H1 (cell line): ENCODE data around the gene PLCB2. TPM values are rescaled to one million over a fixed set of nuclear protein-coding genes. Genes with fewer than 3 reads are reported as not detected.

ENCODE experiments used
- CHD7 ChIP-seq: fragments of 300-600 bp; sonication (generic); IDR thresholded peaks from 2 replicates; pipeline ENCODE4 v1.7.1; 2012; ENCODE audit warnings: low read length, moderate library complexity, mild to moderate bottlenecking, inconsistent platforms; ENCODE audit not compliant: insufficient replicate concordance
- CREB1 ChIP-seq: IDR thresholded peaks from 2 replicates; pipeline ENCODE4 v1.6.1; 2012; ENCODE audit warnings: inconsistent platforms
- CTCF ChIP-seq, 3 experiments: IDR thresholded peaks; 1 replicate in 2 of 3; 2 replicates in 1 of 3; pipeline versions ENCODE4 v1.5.1 to v1.6.1; 2011; ENCODE audit warnings: low read length in 3 of 3, mild to moderate bottlenecking in 3 of 3, inconsistent platforms in 2 of 3, low read depth in 1 of 3, moderate library complexity in 1 of 3; ENCODE audit not compliant: insufficient read depth in 1 of 3; ENCODE audit errors: control extremely low read depth in 1 of 3
- EP300 ChIP-seq, 2 experiments: IDR thresholded peaks; 1 replicate in 1 of 2; 2 replicates in 1 of 2; pipeline ENCODE4 v1.6.1; 2011 to 2012; ENCODE audit warnings: low read depth in 2 of 2, low read length in 2 of 2, mild to moderate bottlenecking in 2 of 2, borderline replicate concordance in 1 of 2, inconsistent platforms in 1 of 2, moderate library complexity in 1 of 2
- EZH2 ChIP-seq: fragments of 200-600 bp; sonication (generic); IDR thresholded peaks from 2 replicates; pipeline ENCODE4 v1.7.1; 2012; ENCODE audit warnings: low read depth, mild to moderate bottlenecking, moderate library complexity, low read length, inconsistent platforms; ENCODE audit not compliant: severe bottlenecking
- FOSL1 ChIP-seq: IDR thresholded peaks from 2 replicates; pipeline ENCODE4 v1.6.1; 2011; ENCODE audit warnings: mild to moderate bottlenecking, low read depth, low read length, moderate library complexity; ENCODE audit not compliant: insufficient read depth
- SUZ12 ChIP-seq: fragments of 200-600 bp; sonication (generic); IDR thresholded peaks from 2 replicates; pipeline ENCODE4 v1.6.1; 2012; ENCODE audit warnings: mild to moderate bottlenecking, inconsistent platforms, low read length, moderate library complexity, mixed read lengths
- polyA plus RNA-seq, 7 experiments: library from polyadenylated mRNA; depleted of rRNA in 3 of 7; stranded (reverse) in 5 of 7; unstranded in 2 of 7; fragments of >200 nt in 5 of 7; fragments of 200-250 nt in 2 of 7; gene quantifications; 1 replicate in 5 of 7; 2 replicates in 1 of 7; 4 replicates in 1 of 7; pipeline versions ENCODE4 v1.2.1 to v1.2.3, GENCODE V29; 2011 to 2013; ENCODE audit warnings: missing spikeins in 2 of 7, mixed read lengths in 2 of 7
- total RNA-seq: library from RNA; stranded (reverse); fragmentation: NEBNext Ultra II Directional; extraction: Animal tissue kit (Norgen Biotek cat#: 25700); gene quantifications from 2 replicates; pipeline ENCODE4 v1.2.1, GENCODE V29; 2021

Gene PLCB2
- total and polyA plus RNA-seq, 2 of the 8 experiments (the other 6 are each of a cell fraction or from before 2014, with no cell fraction given), result 7.2 to 8.4 TPM

- TF ChIP-seq CHD7 (no peak), EP300 (IDR thresholded peaks at IDR 0.05; ENCODE audit: borderline replicate concordance in 1 of 2, low read depth in 2 of 2, low read length in 2 of 2) (no peak), FOSL1 (peak; percentile 86; the same call in 1 of the 2 replicates), CREB1 (peak; percentile 31), SUZ12 (no peak), CTCF (IDR thresholded peaks at IDR 0.05; ENCODE audit: control extremely low read depth in 1 of 3, insufficient read depth in 1 of 3, low read depth in 1 of 3, low read length in 3 of 3) (peak; percentile 93 to 99 (median 97)), EZH2 (no peak)
Observed at GRCh38 chr15:40279437-40280141, 28.1 kb downstream of the PLCB2 start (continued).
